ENCODE results near the gene TSC2. TPM values are rescaled to one million over a fixed set of nuclear protein-coding genes. Genes with fewer than 3 reads are reported as not detected.
A peak's percentile ranks its signal among the peaks of the same experiment; 100 is the strongest.
"Not testable (repeated sequence)": the region's sequence is repeated elsewhere in the genome, so short reads cannot be mapped to it uniquely, and the experiment has no call there.

TSC2 gene
- total RNA-seq, 4 donors from 2014 or later = 98.4 to 220 (median 141) TPM

- Histone ChIP-seq H3K27me3 (no peaks in the 10 kb centered on the region), H3K4me3 (no peak overlapping the region), H3K4me1 (peaks cover 0 to 12% (median 0%) of the 10 kb centered on the region in 4 donors), H3K36me3 (peaks cover 0 to 43% (median 0%) of the 10 kb centered on the region in 3 donors), H3K27ac (no peak overlapping the region), H3K9me3 (no peaks in the 10 kb centered on the region)
- no peak for TF ChIP-seq POLR2A (IDR thresholded peaks at IDR 0.05)
- DNase-seq = no peak
Measured at GRCh38 chr16:2115591-2115973, 67.8 kb downstream of the TSC2 start.

GRCh38 chr16:2116428-2116827, 68.6 kb downstream of the TSC2 start:
- peaks cover 0 to 34% (median 0%) of the 10 kb centered on the region in 3 donors for H3K36me3 ChIP-seq
- not testable (repeated sequence) for H3K27me3 ChIP-seq, H3K27ac ChIP-seq, H3K4me3 ChIP-seq, DNase-seq, H3K9me3 ChIP-seq
- H3K4me1 ChIP-seq = peaks cover 0 to 12% (median 0%) of the 10 kb centered on the region in 4 donors

- not testable (repeated sequence) for H3K27me3 ChIP-seq, DNase-seq, H3K4me3 ChIP-seq, H3K27ac ChIP-seq, H3K9me3 ChIP-seq
- peaks cover 0 to 25% (median 0%) of the 10 kb centered on the region in 3 donors for H3K36me3 ChIP-seq
- peaks cover 0 to 13% (median 0%) of the 10 kb centered on the region in 4 donors for H3K4me1 ChIP-seq
Measured at GRCh38 chr16:2117341-2117740, 69.6 kb downstream of the TSC2 start.

GRCh38 chr16:2117960-2118722, 70.4 kb downstream of the TSC2 start:
- not testable (repeated sequence) for H3K27me3 ChIP-seq, H3K27ac ChIP-seq, DNase-seq, H3K9me3 ChIP-seq, H3K4me3 ChIP-seq
- Histone ChIP-seq H3K36me3 (peaks cover 0 to 20% (median 0%) of the 10 kb centered on the region in 3 donors), H3K4me1 (peaks cover 0 to 21% (median 0%) of the 10 kb centered on the region in 4 donors)

- not testable (repeated sequence) for H3K27me3 ChIP-seq, H3K4me3 ChIP-seq, H3K9me3 ChIP-seq, H3K36me3 ChIP-seq
- Histone ChIP-seq H3K4me1 (peaks cover 0 to 44% (median 0%) of the 10 kb centered on the region in 4 donors), H3K27ac (peak overlapping the region in 2 of 4 donors; percentile 1 to 96)
- DNase-seq = peak in 1 of 3 donors; percentile 64
- TF ChIP-seq CTCF (IDR thresholded peaks at IDR 0.05) = peak in 4 of 6 experiments; percentile 18 to 27 (median 22)
Measured at GRCh38 chr16:2121325-2121724, 73.5 kb downstream of the TSC2 start.

DNA sequence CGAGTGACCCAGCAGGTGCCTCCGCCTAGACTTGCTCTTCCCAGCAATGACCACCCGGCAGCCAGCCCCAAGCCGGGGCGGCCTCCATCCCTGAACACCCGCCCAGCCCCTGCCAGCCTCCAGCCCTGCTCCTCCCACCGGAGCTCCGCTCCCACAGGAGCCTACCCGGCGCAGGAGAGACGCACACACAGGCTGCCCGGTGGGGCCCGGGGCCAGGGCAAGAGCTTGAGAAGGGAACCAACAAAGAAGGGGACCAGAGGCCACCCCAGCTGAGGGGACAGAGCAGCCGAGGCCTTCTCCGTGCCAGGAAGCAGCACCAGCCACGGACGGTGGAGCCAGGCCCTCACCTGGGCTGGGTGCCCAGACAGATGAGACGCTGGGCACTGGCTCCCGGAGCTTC, 74.1 kb downstream of the TSC2 start:
- no peak for DNase-seq
- H3K4me3 ChIP-seq = peak overlapping the region in 1 of 4 donors; percentile 21

DNA sequence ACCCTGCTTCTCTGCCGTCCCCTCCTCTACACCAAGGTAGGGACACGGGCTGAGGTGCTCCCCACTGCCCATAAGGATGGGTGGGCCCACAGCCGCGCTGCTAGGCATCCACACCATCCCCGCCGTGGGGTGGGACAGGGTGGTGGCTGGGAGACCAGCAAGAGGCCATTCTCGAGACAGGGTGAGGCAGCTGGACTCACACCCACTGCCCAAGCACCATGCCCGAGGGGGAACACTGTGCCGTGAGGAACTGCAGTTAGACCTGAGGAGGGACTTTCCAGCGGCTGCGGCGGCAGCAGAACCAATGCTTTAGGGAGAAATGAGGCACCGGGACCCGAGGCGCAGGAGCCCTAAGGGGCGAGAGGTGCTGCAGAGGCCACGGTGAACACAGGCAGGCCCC, 74.6 kb downstream of the TSC2 start:
- peaks cover 0 to 45% (median 2%) of the 10 kb centered on the region in 4 donors for H3K4me1 ChIP-seq

More for the DNA sequence above, 74.1 kb downstream of the TSC2 start:
- H3K9me3 ChIP-seq = no peaks in the 10 kb centered on the region
- peak overlapping the region in 2 of 4 donors; percentile 1 to 96 for H3K27ac ChIP-seq
- TF ChIP-seq CTCF (IDR thresholded peaks at IDR 0.05) (no peak), POLR2A (IDR thresholded peaks at IDR 0.05) (no peak)
- H3K4me1 ChIP-seq = peaks cover 0 to 44% (median under 1%) of the 10 kb centered on the region in 4 donors
- H3K27me3 ChIP-seq = no peaks in the 10 kb centered on the region
- no peaks in the 10 kb centered on the region for H3K36me3 ChIP-seq

GRCh38 chr16:2122934-2123683, 75.3 kb downstream of the TSC2 start:
- H3K9me3 ChIP-seq, DNase-seq, H3K36me3 ChIP-seq, H3K27me3 ChIP-seq: not testable (repeated sequence)
- H3K4me3 ChIP-seq = peak overlapping the region in 1 of 4 donors; percentile 37
- H3K27ac ChIP-seq = peak overlapping the region in 2 of 4 donors; percentile 88 to 96
- peaks cover 0 to 48% (median 2%) of the 10 kb centered on the region in 4 donors for H3K4me1 ChIP-seq

More for the DNA sequence above, 74.6 kb downstream of the TSC2 start:
- no peaks in the 10 kb centered on the region for H3K9me3 ChIP-seq
- no peak overlapping the region for H3K4me3 ChIP-seq
- no peaks in the 10 kb centered on the region for H3K27me3 ChIP-seq
- no peaks in the 10 kb centered on the region for H3K36me3 ChIP-seq
- TF ChIP-seq CTCF (IDR thresholded peaks at IDR 0.05) = no peak
- TF ChIP-seq POLR2A (IDR thresholded peaks at IDR 0.05) = no peak
- H3K27ac ChIP-seq = peak overlapping the region in 2 of 4 donors; percentile 8 to 96
- no peak for DNase-seq

DNA sequence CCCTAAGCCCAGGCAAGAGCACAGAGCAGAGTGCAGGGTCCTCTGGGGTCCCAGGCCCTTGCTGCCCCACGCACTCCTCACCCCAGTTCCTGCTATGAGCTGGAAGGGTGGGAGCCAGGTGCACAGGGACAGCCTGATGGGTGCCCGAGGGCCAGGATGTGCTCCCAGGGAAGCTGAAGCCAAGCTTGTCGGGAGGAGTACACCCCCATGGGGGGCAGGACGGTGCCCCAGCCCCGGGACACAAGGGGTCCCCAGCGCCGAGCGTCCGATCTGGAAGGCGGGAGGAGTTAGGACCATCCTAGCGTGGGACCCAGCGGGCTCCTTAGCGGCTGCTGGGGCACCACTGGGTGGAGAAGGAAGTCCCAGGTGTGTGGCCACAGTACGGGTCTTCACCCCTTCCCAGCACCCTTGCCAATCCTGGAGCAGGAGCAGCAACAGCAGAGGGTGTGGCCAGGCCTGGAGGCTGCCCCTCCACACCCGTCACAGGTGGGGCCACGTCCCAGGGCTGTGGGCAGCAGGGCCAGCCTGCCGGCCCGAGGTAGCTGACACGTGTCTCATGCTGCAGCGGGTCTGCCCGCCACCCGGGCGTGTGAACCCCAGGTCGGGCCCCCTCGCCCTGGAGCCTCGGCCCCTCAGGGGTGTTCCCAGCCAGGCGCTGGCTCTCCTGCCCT, 76.1 kb downstream of the TSC2 start:
- DNase-seq = not testable (repeated sequence)
- peak overlapping the region in 1 of 4 donors; percentile 37 for H3K4me3 ChIP-seq
- peaks cover 0 to 54% (median 8%) of the 10 kb centered on the region in 4 donors for H3K4me1 ChIP-seq

GRCh38 chr16:2124377-2124693, 76.5 kb downstream of the TSC2 start:
- H3K4me3 ChIP-seq = peak overlapping the region in 2 of 4 donors; percentile 11 to 37
- H3K4me1 ChIP-seq = peaks cover 0 to 57% (median 10%) of the 10 kb centered on the region in 4 donors
- DNase-seq, H3K36me3 ChIP-seq, H3K27me3 ChIP-seq, H3K9me3 ChIP-seq: not testable (repeated sequence)
- H3K27ac ChIP-seq = peak overlapping the region; percentile 71 to 96 (median 81)

More for the DNA sequence above, 76.1 kb downstream of the TSC2 start:
- not testable (repeated sequence) for H3K36me3 ChIP-seq, H3K27me3 ChIP-seq, H3K9me3 ChIP-seq
- peak overlapping the region; percentile 71 to 96 (median 81) for H3K27ac ChIP-seq

Measured in Peyer's patch (tissue), 4 donors.